ENCODE measurements around the gene FAM193B. TPM values are rescaled to one million over a fixed set of nuclear protein-coding genes. Genes with fewer than 3 reads are reported as not detected.

Gene FAM193B
- total RNA-seq, 1 donor from 2014 or later, result 165 TPM

DNA sequence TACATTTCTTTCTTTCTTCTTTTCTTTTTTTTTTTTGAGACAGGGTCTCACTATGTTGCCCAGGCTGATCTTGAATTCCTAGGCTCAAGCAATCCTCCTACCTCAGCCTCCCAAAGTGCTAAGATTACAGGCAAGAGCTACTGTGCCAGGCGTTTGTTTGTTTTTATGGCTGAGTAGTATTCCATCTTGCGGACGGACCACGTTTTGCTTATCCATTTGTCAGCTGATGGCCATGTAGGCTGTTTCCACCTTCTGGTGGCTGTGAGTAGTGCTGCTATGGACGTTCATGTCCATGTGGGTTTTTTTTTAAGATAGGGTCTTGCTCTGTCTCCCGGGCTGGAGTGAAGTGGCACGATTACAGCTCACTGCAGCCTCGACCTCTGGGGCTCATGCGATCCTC, 47.2 kb downstream of the FAM193B start:
- Mint-ChIP-seq H3K27ac (no peak overlapping the region), H3K4me1 (ENCODE audit: low read depth) (no peaks in the 10 kb centered on the region), H3K9me3 (ENCODE audit: low read depth) (no peaks in the 10 kb centered on the region), H3K27me3 (no peaks in the 10 kb centered on the region), H3K36me3 (ENCODE audit: insufficient read depth) (peaks cover 12% of the 10 kb centered on the region), H3K4me3 (ENCODE audit: low read depth) (no peak overlapping the region)
- peak; percentile 32 for TF ChIP-seq CTCF (IDR thresholded peaks at IDR 0.05; ENCODE audit: unreplicated experiment)
- no peak for DNase-seq (ENCODE audit: low spot score, unreplicated experiment)

DNA sequence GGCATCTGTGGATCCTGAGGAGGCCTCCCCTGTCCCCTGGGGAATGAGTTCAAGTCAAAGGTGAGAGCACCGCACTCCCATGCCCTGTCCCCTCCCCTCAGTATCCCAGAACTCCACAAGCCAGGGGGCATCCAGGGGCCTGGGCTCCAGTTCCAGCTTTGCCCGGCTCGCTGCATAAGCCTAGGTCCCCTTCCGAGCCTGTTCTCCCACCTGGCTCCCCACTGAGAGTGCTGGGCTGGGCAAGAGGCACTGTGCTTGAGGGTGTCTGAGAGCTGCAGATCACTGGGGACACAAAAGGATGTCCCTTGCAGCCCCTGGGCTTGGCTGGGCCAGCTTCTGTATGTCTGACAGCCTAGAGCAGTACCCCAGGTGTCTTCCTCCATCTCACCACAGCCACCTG, 49.3 kb downstream of the FAM193B start:
- no peak for TF ChIP-seq CTCF (IDR thresholded peaks at IDR 0.05; ENCODE audit: unreplicated experiment)

DNA sequence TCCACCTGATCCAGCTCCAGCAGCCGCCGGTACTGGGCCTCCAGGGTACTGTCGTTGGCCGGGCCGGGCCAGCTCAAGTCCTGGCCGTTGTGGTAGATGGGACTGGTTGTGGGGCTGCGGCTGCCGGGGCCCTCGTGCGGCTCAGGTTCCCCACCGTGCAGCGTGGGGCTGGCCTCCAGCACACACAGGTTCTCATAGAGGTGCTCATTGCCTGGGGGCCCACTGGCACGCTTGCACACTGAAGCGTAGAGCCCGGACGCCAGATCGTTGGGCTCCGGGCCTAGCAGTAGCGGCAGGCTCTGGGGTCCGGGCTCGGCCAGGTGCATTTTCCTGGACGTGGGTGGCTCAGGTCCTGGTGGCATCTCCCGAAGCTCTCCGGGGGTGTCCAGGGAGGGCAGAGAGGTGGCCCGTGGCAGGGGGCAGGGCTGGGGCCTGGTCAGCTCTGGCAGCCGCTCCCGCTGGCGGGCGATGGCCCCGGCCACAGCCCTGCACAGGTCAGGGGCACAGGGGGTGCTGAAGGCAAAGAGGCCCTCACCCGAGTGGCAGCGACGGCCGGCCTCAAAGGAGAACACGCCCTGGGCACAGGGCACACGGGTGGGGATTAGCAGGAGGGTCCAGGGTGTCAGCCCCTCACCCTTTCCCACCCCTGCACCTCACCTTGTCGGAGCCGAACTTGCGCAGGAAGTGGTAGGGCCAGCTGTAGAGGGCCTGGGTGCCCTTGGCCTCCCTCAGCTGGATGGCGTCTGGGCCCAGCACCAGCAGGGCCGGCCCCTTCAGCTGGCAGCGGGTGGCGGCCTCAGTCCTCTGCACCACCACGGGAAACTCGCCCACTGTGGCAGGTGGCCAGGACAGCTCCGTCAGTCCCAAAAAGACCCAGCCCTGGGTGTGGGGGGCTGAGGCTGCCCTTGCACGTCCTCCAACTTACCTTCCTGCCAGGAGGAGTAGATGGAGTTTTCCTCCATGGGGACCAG, 50.0 kb downstream of the FAM193B start:
- H3K4me3 Mint-ChIP-seq (ENCODE audit: low read depth), result no peak overlapping the region
- TF ChIP-seq CTCF (IDR thresholded peaks at IDR 0.05; ENCODE audit: unreplicated experiment), result no peak
- H3K4me1 Mint-ChIP-seq (ENCODE audit: low read depth), result peaks cover 2% of the 10 kb centered on the region
- H3K9me3 Mint-ChIP-seq (ENCODE audit: low read depth), result no peaks in the 10 kb centered on the region
- H3K36me3 Mint-ChIP-seq (ENCODE audit: insufficient read depth), result peaks cover 8% of the 10 kb centered on the region
- no peak overlapping the region for H3K27ac Mint-ChIP-seq
- peaks cover 12% of the 10 kb centered on the region for H3K27me3 Mint-ChIP-seq
- DNase-seq (ENCODE audit: low spot score, unreplicated experiment), result no peak

More for the DNA sequence above, 49.3 kb downstream of the FAM193B start:
- Mint-ChIP-seq H3K36me3 (ENCODE audit: insufficient read depth) (peaks cover 8% of the 10 kb centered on the region), H3K4me1 (ENCODE audit: low read depth) (peaks cover 2% of the 10 kb centered on the region), H3K9me3 (ENCODE audit: low read depth) (no peaks in the 10 kb centered on the region), H3K27me3 (peaks cover 5% of the 10 kb centered on the region), H3K27ac (no peak overlapping the region), H3K4me3 (ENCODE audit: low read depth) (no peak overlapping the region)
- DNase-seq (ENCODE audit: low spot score, unreplicated experiment), result no peak

- no peak for DNase-seq (ENCODE audit: low spot score, unreplicated experiment)
- Mint-ChIP-seq H3K9me3 (ENCODE audit: low read depth) (no peaks in the 10 kb centered on the region), H3K4me3 (ENCODE audit: low read depth) (no peak overlapping the region), H3K27me3 (peaks cover 19% of the 10 kb centered on the region), H3K4me1 (ENCODE audit: low read depth) (peaks cover 4% of the 10 kb centered on the region), H3K36me3 (ENCODE audit: insufficient read depth) (peaks cover 8% of the 10 kb centered on the region), H3K27ac (no peak overlapping the region)
- TF ChIP-seq CTCF (IDR thresholded peaks at IDR 0.05; ENCODE audit: unreplicated experiment), result no peak
These were observed 50.8 kb downstream of the FAM193B start for GRCh38 chr5:177503351-177504085.

DNA sequence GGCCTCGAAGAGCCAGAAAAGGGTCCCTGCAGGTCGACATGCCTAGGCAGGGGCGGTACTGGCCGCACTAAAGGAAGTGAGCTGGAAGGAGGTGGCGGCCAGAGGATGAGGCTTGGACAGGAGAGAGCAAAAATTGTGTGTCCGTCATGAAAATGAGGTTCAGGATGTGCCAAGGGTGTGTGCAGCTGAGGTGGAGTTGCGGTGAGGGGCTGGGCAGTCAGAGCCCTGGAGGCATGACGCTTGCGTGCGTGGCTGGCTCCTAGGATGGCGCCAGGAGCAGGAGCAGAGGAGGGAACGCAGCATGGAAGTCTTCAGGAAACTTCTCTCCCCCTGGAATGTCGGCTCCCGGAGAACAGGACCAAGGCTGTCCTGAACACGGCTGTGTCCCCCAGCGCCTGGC, 51.5 kb downstream of the FAM193B start:
- no peak for TF ChIP-seq CTCF (IDR thresholded peaks at IDR 0.05; ENCODE audit: unreplicated experiment)
- Mint-ChIP-seq H3K27me3 (peaks cover 26% of the 10 kb centered on the region), H3K36me3 (ENCODE audit: insufficient read depth) (peaks cover 7% of the 10 kb centered on the region), H3K9me3 (ENCODE audit: low read depth) (no peaks in the 10 kb centered on the region), H3K4me1 (ENCODE audit: low read depth) (peaks cover 7% of the 10 kb centered on the region), H3K27ac (no peak overlapping the region), H3K4me3 (ENCODE audit: low read depth) (no peak overlapping the region)
- no peak for DNase-seq (ENCODE audit: low spot score, unreplicated experiment)
